ENCODE data around the gene KREMEN1. TPM values are rescaled to one million over a fixed set of nuclear protein-coding genes. Genes with fewer than 3 reads are reported as not detected.

Gene KREMEN1
- total RNA-seq, 1 donor from 2014 or later = 0.53 TPM

- DNase-seq (ENCODE audit: low read depth, low spot score) = no peak
These were observed 23.8 kb upstream of the KREMEN1 start for GRCh38 chr22:29048822-29049654.

GRCh38 chr22:29049655-29050263 lies 23.1 kb upstream of the KREMEN1 start:
- DNase-seq (ENCODE audit: low read depth, low spot score) = no peak

- no peak for DNase-seq (ENCODE audit: low read depth, low spot score)
These were observed 22.4 kb upstream of the KREMEN1 start for GRCh38 chr22:29050457-29050856.

GRCh38 chr22:29053048-29053702 lies 19.7 kb upstream of the KREMEN1 start:
- no peak for DNase-seq (ENCODE audit: low read depth, low spot score)

- DNase-seq (ENCODE audit: low read depth, low spot score) = no peak
These were observed 18.5 kb upstream of the KREMEN1 start for GRCh38 chr22:29054251-29054767.

GRCh38 chr22:29055192-29055830 lies 17.5 kb upstream of the KREMEN1 start:
- DNase-seq (ENCODE audit: low read depth, low spot score) = no peak

GRCh38 chr22:29056472-29056871 lies 16.4 kb upstream of the KREMEN1 start:
- no peak for DNase-seq (ENCODE audit: low read depth, low spot score)

- DNase-seq (ENCODE audit: low read depth, low spot score) = no peak
These were observed 12.5 kb upstream of the KREMEN1 start for GRCh38 chr22:29060251-29060869.

- DNase-seq (ENCODE audit: low read depth, low spot score) = no peak
These were observed 11.9 kb upstream of the KREMEN1 start for GRCh38 chr22:29060931-29061330.

GRCh38 chr22:29061773-29062172 lies 11.1 kb upstream of the KREMEN1 start, which contains the start of gene C22orf31:
Gene C22orf31 (minus strand): TSS chr22:29061831. CDS start chr22:29061792, 39 bp downstream.
- no peak for DNase-seq (ENCODE audit: low read depth, low spot score)

- no peak for DNase-seq (ENCODE audit: low read depth, low spot score)
These were observed 10.5 kb upstream of the KREMEN1 start for GRCh38 chr22:29062286-29062821.

- no peak for DNase-seq (ENCODE audit: low read depth, low spot score)
These were observed 7.2 kb upstream of the KREMEN1 start for GRCh38 chr22:29065468-29066190.

GRCh38 chr22:29069463-29069862 lies 3.4 kb upstream of the KREMEN1 start:
- DNase-seq (ENCODE audit: low read depth, low spot score) = no peak

- DNase-seq (ENCODE audit: low read depth, low spot score) = no peak
These were observed 2.3 kb upstream of the KREMEN1 start for GRCh38 chr22:29070490-29070889.

- DNase-seq (ENCODE audit: low read depth, low spot score) = no peak
These were observed 1.4 kb upstream of the KREMEN1 start for GRCh38 chr22:29071261-29072045.

GRCh38 chr22:29072193-29072978 lies 449 bp upstream of the KREMEN1 start:
- DNase-seq (ENCODE audit: low read depth, low spot score) = no peak

GRCh38 chr22:29073618-29074275 lies 912 bp downstream of the KREMEN1 start:
- no peak for DNase-seq (ENCODE audit: low read depth, low spot score)

GRCh38 chr22:29074276-29074772 lies 1.5 kb downstream of the KREMEN1 start:
- no peak for DNase-seq (ENCODE audit: low read depth, low spot score)
